Measurements from ENCODE around the gene SPPL3.

GRCh38 chr12:120733574-120733973, 170.6 kb downstream of the SPPL3 start:
- TF ChIP-seq CTCF (IDR thresholded peaks at IDR 0.05; ENCODE audit: insufficient read depth, low read length, poor library complexity, severe bottlenecking), result no peak
- no peak for TF ChIP-seq EZH2phosphoT487 (conservative IDR thresholded peaks at IDR 0.05; ENCODE audit: low read length)
